GM19468 (cell line): ENCODE data around the gene UBQLN4.
A peak's percentile ranks its signal among the peaks of the same experiment; 100 is the strongest.
"Not testable (repeated sequence)": the region's sequence is repeated elsewhere in the genome, so short reads cannot be mapped to it uniquely, and the experiment has no call there.

ENCODE experiments used
- ATAC-seq: cut with Tn5 transposase; IDR thresholded peaks from one replicate; pipeline ENCODE4 v1.9.1; 2021; ENCODE audit warnings: mild to moderate bottlenecking, moderate library complexity, moderate number of reproducible peaks; ENCODE audit not compliant: unreplicated experiment; ENCODE audit errors: extremely low read depth

Gene UBQLN4

DNA sequence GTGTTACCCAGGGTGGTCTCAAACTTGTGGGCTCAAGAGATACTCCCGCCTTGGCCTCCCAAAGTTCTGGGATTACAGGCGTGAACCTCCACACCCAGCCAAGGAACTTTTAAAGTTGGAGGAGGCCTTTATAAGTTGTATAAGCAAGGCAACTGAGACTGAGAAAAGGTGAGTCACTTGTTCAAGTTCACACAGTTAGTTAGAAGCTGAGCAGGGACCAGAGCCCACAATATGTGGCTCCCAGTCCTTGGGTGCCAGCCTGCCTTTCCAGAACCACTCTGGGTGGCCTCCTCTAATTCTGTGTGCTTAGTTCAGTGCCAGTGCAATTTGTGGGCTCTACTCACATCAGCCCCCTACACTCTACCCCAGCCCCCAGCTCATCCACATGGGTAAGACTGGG lies 11.0 kb upstream of the UBQLN4 start:
- no peak for ATAC-seq

DNA sequence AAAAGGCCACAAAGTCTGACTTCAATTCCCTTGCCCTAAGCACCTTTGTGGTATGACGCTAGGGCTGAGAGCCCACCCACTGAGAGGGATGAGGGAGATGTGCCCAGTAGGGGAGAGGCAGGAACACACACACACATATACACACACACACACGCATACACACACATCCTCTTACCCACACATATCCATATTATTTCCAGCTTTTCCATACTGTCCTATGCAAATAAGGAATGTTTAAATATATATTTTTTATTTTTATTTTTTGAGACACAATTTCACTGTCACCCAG lies 10.3 kb upstream of the UBQLN4 start:
- ATAC-seq: no peak

DNA sequence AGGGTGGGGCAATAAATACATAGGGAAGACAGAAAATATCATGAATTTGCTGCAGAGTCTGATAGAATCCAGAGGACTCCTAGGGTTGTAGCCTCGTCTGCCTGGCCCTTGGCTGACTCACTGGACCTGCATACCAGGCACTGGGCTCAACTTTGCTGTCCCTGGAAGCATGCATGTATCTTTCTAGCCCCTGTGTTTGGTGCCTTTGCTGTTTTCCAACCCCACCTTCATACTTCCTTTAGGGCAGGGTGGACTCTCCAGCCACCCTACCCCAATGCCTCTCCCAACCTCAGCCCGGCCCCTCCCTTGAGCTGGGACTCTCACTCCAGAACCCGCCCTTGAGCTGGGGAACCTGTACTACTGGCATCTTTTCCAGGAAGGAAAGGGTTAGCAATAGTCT lies 8.6 kb upstream of the UBQLN4 start:
- no peak for ATAC-seq

DNA sequence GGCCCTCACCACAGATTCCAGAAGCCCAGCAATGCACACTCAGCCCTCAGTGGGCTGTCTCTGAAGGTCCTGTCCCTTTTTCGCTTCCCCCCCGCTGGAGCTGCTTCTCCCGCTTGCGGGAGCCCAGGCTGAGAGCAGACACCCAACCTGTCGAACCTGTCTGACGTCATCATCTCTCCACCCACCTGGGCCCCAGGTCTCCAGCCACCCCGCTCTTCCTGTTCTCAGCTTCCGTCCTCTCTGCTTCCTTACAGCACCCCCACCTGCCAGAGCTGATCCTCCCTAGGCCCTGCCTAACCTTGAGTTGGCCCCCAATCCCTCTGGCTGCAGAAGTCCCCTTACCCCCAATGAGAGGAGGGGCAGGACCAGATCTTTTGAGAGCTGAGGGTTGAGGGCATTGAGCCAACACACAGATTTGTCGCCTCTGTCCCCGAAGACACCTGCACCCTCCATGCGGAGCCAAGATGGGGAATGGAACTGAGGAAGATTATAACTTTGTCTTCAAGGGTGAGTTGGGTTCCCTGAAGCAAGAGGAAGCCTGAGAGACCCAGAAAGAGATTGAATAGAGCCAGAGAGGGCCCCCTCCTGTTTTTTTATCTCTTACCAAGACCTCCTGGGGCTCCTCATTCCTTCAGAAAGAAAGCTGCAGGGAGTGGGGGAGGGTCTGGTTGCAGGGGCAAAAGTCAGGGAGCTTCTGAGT lies 7.5 kb upstream of the UBQLN4 start, which contains the start of gene RAB25:
Gene RAB25, plus strand, starts transcription at position 224 of the 700 bp plus-strand sequence. Its CDS starts 241 bp downstream, at position 465.
- no peak for ATAC-seq

DNA sequence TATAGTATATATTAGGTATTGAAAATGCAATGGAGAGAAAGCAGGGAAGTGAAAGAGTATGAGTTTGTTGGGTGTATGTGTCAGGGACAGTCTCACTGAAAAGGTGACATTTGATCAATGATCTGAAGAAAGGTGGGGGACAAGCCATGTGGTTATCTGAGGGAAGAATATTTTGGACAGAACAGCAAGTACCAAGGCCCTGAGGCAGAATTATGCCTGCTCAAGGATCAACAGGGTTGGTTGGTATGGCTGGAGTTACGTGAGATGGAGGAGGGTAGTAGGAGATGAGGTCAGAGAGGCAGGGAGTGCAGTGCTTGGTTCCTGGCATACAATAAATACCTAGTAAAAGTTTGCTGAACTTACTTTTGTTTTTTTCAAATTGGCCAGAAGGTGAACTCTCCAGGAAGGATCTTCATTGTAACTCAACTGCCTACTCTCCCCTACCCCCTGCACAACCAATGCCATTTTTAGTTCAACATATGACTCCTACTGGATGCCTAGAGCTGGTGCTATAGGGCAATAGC lies 2.8 kb upstream of the UBQLN4 start:
- no peak for ATAC-seq

DNA sequence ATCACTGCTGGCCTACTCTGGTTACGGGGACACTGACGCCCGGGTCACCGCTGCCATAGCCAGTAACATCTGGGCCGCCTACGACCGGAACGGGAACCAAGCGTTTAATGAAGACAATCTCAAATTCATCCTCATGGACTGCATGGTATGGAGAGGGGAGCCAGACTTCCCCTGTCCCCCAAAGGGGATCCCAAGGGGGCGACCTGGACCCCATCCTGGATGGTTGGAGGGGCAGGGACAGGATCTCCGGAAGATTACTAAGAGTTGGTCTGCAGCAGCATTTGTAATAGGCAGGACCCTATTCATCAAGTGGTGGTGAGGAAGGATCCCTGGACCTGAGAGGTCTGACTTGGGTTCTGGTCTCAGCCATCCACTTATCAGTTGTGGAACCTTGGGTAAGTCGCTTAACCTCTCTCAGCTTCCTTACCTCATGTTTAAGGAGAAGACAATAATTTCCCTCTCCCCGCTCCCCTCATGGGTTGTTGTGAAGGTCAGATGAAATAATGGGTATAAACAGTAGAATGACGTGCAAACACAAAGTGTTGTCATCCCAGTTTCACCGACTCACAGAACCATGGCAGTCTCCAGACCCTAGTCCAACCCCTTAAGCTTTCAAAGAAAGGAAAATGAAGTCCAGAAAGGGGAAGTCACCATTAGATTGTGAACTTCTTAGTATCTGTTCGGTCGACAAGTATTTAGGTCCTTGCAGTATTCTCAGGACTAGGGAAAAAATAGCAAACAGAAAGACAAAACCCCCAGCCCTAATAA lies 1.9 kb upstream of the UBQLN4 start:
- ATAC-seq: no peak

DNA sequence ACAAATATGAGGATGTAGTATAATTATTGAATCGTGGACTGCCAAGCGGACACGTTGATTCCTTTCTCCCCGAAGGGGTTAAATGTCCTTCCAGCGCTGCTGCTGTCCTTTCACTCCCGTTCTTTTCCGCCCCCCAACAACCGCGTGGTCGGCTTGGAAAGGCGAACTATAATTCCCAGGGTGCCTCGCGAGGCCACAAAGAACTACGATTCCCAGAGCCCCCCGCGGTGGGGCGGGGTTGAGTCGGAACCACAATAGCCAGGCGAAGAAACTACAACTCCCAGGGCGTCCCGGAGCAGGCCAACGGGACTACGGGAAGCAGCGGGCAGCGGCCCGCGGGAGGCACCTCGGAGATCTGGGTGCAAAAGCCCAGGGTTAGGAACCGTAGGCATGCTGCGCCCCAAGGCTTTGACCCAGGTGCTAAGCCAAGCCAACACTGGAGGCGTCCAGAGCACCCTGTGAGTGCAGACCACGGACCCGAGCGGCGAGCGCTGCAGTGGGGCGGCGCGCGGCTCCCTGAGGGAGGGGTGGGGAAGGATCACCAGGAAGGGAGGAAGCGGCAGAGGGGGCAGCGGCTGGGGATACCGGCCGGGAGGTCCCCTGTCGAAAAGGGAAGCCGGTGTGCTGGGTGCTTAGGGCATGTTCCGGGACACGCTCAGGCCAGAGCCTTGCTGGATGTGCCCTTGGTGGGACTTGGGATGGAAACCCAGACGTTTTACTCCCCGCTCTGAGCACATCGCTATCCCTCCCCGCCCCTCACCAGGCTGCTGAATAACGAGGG lies 1.1 kb upstream of the UBQLN4 start, which contains the start of gene LAMTOR2:
Gene LAMTOR2, plus strand, starts transcription at position 283 of the 781 bp plus-strand sequence. Its CDS starts 108 bp downstream, at position 391.
- ATAC-seq: peak; percentile 82

DNA sequence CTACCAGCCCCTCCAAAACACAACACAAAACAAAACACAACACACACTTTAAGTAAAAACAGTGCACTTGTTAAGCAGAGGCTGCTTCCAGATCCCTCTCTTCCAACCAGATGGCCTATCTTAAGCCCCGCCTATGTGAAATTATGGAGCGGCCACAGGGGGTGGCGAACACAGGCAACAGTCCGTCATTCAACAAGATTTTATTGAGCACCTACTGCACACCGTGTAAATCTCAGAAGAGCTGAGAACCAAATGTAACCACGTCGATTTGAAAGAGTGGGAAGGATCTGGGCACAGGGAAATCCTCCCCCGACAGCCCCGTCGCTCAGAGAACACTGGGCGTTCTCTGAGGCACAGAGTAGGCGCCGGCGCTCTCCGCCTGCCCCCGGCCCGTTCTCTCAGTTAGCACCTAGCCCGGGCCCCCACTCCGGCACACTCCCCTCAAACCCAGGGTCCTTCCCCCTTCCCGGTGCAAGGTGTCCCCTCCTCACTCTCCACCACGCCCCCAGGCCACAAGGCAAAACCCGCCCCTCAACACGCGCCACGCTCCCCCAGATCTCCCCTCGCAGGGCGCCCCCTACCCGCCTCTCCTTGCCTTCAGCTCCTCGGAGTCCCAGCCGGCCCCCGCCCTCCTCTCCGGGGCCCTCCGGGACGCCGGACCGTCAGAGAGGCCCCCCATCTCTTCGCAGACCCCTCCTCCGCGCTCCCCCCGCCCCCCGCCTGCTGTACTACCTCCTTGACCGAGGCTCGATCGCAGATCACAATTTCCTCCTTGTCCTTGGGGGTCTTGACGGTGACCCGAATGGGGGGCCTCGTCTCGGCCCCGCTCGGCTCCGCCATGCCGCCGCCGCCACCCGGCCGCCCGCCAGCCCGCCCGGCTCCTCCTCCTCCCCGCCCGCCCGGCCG lies 483 bp downstream of the UBQLN4 start:
- no peak for ATAC-seq

DNA sequence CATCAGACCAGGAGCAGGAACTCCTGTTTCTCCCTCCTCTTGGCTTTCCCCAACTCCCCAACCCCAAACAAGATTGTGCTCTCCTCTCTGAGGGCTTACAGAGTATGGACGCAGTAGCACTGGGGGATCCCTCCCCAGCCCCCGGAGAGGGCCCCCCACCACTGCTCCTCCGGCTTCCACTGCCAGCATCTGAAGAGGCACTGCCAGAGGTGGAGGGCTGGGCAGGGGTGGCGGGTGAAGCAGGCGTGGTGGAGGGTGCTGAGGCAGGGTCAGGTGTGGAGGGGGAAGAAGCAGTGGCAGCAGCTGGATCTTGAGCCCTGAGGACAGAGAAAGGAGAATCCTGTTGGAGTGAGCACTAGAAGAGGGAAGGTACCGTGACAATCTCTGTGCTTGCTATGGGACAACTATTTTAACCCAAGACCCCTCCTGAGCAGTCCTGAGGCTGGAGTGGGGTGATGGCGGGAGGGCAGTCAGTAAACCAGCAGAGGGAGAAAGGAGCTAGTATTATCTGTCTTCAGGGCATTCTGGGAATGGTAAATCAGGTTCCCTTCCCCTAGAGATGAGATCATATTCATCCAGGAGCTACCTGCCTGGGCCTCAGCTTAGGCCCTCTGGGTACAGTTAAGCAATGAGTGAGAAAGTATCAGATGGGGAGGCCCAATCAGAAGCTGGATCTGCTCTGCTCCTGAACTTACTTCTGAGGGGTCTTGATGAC lies 2.4 kb downstream of the UBQLN4 start:
- no peak for ATAC-seq

DNA sequence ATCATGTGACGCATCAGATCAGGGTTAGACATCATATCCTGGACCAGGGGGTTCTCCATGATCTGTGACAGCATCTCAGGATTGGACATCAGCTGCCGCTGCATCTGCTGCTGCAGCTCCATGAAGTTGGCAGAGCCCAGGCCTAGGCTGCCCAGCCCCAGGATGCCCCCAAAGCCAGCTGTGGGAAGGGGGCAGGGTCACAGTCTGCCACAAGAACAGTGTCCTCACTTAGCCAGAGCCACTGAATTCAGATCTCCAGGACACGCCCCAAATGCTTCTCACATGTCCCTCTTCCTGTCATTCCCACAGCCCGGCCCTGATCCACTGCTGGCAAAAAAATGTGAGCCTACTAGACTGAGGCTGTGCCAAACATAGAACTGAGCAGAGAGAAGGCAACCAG lies 3.2 kb downstream of the UBQLN4 start:
- ATAC-seq: no peak

DNA sequence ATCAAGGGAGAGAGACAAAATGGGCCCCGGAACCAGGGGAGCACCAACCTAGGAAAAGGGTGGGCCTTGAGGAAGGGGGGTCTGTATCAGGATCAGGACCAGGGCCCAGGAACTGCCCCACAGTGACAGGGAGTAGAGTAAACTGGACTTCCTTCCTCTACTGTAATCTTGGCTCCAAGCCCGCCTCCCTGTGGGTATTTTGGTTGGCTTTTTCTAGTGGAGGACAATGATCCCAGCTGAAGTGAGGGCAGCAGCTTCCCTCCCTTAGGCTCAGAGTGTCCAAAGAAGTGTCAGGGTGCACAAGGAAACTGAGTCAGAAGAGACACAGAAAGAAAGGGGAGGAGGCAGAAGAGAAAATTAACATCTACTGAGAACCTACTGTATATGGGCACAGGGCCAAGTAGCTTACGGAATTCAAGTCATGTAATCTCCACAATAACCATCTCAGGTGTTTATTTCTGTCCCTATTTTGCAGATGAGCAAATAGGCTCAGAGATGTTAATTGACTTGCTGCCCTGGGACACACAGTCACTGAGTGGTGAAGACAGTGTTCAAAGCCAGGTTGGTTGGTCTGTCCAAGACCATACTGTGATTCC lies 4.8 kb downstream of the UBQLN4 start:
- ATAC-seq: no peak

DNA sequence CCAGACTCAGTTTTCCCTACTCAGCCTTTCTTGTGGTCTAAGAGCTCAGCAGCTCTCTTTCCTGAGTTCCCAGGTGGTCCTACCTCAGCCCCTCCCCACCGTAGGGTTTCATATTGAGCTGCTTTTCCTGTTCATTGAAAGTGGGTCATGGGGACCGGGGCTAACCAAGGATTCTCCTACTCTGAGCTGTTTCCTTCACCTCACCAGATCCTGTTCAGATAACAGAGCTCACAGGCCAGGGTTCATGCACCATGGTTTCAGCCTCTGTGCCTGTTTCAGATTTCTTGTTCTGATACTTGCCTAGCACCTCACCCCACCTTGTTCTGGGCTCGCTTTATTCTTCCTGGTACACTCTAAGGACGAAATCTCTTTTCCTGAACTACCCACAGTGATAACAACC lies 8.5 kb downstream of the UBQLN4 start:
- ATAC-seq: no peak

DNA sequence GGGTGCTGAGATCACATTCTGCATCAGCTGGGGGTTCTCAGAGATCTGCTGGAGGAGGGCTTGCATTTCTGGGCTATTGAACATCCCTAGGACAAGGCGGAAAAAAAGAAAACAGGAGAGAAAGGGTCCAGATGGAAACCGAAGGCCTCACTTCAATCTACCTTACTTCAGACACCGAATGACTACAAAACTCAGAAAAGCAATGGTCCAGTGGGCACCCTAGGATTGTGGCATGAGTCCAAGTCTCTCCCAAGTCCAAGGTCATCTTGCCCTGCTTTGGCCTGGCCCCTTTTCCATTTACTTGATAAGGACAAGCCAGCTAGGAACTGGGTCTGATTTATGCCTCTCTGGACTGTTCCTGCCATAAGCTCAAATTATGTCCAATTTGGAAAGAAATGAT lies 10.8 kb downstream of the UBQLN4 start:
- ATAC-seq: no peak

DNA sequence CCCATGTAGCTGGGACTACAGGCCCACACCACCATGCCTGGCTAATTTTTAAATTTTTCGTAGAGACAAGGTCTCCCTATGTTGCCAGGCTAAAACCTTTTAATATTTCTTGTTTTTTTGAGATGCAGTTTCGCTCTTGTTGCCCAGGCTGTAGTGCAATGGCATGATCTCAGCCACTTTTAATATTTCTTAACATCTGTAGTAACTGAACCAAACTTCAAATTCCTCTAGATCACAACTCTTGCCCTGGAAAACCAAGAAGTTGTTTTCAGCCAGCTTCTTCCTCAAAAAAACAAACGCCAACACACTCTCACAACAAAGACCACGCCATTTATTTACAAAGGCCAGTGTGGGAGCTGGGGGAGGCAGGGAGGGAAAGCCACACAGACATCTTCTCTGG lies 18.6 kb downstream of the UBQLN4 start:
- ATAC-seq: not testable (repeated sequence)

DNA sequence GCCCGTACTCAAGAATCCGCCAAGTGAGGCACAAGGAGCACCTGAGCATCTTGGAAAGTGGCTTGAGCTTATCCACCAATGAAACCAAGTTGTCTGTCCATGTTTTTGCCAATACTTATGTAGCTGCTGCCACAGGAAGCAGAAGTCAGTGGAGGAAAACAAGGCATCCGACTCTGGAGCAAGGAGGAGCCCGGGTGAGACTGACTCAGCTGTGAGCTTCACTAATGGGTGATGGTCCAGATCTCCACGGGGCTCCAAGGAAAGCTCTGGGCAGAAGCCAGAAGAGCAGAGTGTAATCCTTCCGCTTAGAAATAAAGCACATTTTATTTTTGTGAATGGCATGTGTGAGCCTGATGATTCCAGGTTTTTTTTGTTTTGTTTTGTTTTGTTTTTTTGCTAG lies 20.6 kb downstream of the UBQLN4 start:
- no peak for ATAC-seq

DNA sequence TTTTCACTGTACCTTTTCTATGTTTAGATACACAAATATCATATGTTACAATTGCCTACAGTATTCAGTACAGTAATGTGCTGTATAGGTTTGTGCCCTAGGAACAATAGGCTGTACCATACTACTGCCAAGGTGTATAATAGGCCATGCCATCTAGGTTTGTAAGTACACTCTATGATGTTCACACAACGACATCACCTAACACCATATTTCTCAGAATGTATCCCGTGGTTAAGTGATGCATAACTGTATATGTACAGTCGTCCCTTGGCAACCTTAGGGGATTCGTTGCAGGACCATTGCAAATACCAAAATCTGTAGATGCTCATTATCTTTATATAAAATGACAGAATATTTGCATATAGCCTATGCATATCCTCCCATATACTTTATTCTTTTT lies 27.0 kb downstream of the UBQLN4 start:
- no peak for ATAC-seq

DNA sequence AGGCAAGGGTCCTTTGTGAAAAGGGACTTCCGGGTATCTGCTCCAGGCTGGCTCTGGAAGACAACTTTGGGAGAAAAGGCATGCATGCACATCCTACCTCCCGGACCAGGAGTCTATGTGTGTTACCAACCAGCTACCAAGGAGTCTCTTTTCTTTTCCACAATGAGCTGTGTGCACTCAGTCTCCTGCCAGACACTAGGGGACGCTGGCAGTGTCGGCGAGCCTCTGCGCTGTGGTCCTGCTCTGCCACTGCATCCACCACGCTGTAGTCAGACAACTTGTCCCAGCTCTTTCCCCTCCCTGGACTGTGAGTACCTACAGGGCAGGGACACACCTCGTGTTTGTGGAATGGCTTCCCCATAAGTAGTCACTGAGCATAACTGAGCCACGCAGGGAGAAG lies 27.7 kb downstream of the UBQLN4 start:
- ATAC-seq: no peak

DNA sequence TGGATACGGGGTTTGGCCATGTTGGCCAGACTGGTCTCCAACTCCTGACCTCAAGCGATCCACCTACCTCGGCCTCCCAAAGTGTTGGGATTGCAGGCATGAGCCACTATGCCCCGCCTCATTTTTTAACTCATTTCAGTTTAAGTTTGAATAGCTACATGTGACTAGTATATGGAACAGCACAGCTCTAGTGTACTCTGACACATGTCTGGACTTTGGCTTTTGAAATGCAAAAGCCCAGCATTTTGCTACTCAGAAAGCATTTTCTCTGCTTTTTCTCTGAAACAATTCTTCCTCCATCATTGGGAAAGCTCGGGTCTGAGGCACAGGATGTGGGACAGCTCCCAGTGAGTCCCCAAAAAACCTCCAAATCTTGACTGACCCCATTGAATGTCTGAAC lies 28.8 kb downstream of the UBQLN4 start:
- no peak for ATAC-seq

DNA sequence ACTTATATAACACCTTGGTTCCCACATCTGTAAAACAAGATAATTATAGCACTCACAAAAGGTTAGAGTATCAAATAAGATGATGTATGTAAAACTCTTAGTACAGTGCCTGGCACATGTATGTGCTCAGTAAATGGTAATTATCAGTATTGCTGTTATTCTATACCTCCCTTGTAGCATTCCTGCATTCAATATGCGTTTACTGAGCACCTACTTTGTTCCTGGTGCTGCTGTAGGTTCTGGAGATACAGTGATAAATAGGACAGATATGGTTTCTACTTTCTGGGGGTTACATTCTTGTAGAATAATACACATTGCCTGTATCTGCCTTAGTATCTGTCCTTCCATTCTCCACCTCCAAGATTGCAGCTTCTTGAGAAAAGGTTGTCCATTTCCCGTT lies 31.6 kb downstream of the UBQLN4 start:
- ATAC-seq: no peak
